ENCODE results near the gene PSMD13. TPM values are rescaled to one million over a fixed set of nuclear protein-coding genes. Genes with fewer than 3 reads are reported as not detected.

PSMD13 gene
- total RNA-seq, 2 experiments from 2014 or later: 220 to 228 TPM

GRCh38 chr11:270451-271318, 33.9 kb downstream of the PSMD13 start:
- Mint-ChIP-seq H3K36me3 (ENCODE audit: low read depth) (no peaks in the 10 kb centered on the region), H3K9me3 (peaks cover 3% of the 10 kb centered on the region), H3K4me3 (no peak overlapping the region), H3K27me3 (no peaks in the 10 kb centered on the region), H3K27ac (peak overlapping the region; percentile 98), H3K4me1 (ENCODE audit: low read depth) (peaks cover 33% of the 10 kb centered on the region)
- ATAC-seq (no peak), DNase-seq (no peak)
- ChIA-PET POLR2A (interaction anchor here (0.7 to 2.2 kb wide), 7 partner anchors 8 to 34 kb away, joined by 3 to 10 read pairs (median 4); partner anchors contain the start of gene PSMD13), CTCF (interaction anchor here (1.0 kb wide), 1 partner anchor 33 kb away, joined by 3 read pairs; no protein-coding TSS in a partner anchor)
- TF ChIP-seq, protein P1, sequence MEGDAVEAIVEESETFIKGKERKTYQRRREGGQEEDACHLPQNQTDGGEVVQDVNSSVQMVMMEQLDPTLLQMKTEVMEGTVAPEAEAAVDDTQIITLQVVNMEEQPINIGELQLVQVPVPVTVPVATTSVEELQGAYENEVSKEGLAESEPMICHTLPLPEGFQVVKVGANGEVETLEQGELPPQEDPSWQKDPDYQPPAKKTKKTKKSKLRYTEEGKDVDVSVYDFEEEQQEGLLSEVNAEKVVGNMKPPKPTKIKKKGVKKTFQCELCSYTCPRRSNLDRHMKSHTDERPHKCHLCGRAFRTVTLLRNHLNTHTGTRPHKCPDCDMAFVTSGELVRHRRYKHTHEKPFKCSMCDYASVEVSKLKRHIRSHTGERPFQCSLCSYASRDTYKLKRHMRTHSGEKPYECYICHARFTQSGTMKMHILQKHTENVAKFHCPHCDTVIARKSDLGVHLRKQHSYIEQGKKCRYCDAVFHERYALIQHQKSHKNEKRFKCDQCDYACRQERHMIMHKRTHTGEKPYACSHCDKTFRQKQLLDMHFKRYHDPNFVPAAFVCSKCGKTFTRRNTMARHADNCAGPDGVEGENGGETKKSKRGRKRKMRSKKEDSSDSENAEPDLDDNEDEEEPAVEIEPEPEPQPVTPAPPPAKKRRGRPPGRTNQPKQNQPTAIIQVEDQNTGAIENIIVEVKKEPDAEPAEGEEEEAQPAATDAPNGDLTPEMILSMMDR (IDR thresholded peaks at IDR 0.05): no peak
- intact Hi-C loops (cut with micrococcal nuclease): no loop called here

GRCh38 chr11:271319-271715, 34.5 kb downstream of the PSMD13 start:
- peaks cover 6% of the 10 kb centered on the region for H3K9me3 Mint-ChIP-seq
- no peaks in the 10 kb centered on the region for H3K27me3 Mint-ChIP-seq
- H3K4me1 Mint-ChIP-seq (ENCODE audit: low read depth): peaks cover 33% of the 10 kb centered on the region
- ChIA-PET POLR2A (interaction anchor here (0.8 to 2.2 kb wide), 7 partner anchors 8 to 34 kb away, joined by 3 to 10 read pairs (median 3); partner anchors contain the start of genes PGGHG and PSMD13), CTCF (interaction anchor here (1.0 kb wide), 1 partner anchor 33 kb away, joined by 3 read pairs; no protein-coding TSS in a partner anchor)
- no peak overlapping the region for H3K4me3 Mint-ChIP-seq
- no peak for ATAC-seq
- TF ChIP-seq, protein P1 (IDR thresholded peaks at IDR 0.05): no peak
- intact Hi-C loops (cut with micrococcal nuclease): no loop called here
- DNase-seq: no peak
- H3K27ac Mint-ChIP-seq: no peak overlapping the region
- peaks cover 3% of the 10 kb centered on the region for H3K36me3 Mint-ChIP-seq (ENCODE audit: low read depth)

DNA sequence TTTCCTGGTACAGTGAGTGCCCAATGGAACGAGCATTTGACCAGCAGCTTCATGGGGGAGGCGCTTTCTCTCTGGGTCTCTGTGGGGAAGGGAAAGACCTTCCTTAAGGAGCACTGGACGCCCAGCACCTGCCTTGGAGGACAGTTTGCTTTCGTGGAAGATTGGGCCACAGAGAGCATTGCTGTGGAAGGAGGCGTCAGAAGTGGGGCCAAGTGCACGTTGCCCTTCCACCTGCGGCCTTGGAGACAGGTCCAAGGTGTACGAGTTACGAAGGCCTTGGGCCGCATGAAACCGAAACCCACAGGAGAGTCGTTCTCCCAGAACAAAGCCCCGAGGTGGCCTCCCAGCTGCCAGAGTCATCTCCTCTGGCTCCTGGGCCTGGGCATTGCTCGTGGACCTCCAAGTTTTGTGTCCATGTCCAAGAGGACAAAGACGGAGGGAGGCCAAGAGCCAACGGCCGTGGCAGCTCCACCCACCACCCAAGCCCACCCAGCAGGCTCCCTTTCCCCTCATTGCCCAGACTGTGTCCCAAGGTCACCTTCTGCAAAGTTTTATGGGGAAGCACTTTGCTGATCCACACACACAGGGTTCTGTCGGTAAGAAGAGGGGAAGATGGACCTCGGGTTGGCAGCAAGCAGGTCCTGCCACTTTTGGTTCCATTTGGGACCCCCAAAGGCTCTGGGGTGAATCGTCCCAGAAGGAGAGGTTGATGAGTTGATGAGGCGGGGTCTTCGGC, 35.6 kb downstream of the PSMD13 start:
- ChIA-PET CTCF (interaction anchor here (0.9 to 1.0 kb wide), 2 partner anchors 34 to 58 kb away, joined by 3 read pairs; no protein-coding TSS in a partner anchor), POLR2A (interaction anchor here (0.8 to 2.2 kb wide), 5 partner anchors 9 to 29 kb away, joined by 3 to 10 read pairs (median 3); partner anchors contain the start of gene PGGHG)
- Mint-ChIP-seq H3K4me1 (ENCODE audit: low read depth) (peaks cover 33% of the 10 kb centered on the region), H3K36me3 (ENCODE audit: low read depth) (peaks cover 10% of the 10 kb centered on the region), H3K4me3 (no peak overlapping the region), H3K27me3 (no peaks in the 10 kb centered on the region), H3K9me3 (peaks cover 10% of the 10 kb centered on the region), H3K27ac (peak overlapping the region; percentile 14)
- intact Hi-C loops (cut with micrococcal nuclease): no loop called here
- TF ChIP-seq, protein P1 (IDR thresholded peaks at IDR 0.05): no peak
- ATAC-seq: no peak
- DNase-seq: no peak

DNA sequence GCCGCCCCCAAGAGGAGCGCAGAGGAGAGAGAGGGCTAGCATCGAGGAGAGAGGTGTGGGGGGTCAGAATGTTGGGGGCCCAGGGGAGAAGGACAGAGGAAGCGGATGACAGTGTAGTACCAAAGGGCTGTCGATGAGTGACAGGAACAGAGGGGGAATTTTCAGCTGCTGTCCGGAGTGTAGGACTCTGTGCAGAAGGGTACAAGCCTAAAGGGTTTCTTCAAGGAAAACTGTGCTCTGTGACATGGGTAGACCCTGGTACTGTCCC, 36.1 kb downstream of the PSMD13 start:
- Mint-ChIP-seq H3K36me3 (ENCODE audit: low read depth) (peaks cover 12% of the 10 kb centered on the region), H3K27ac (no peak overlapping the region), H3K27me3 (no peaks in the 10 kb centered on the region), H3K9me3 (peaks cover 12% of the 10 kb centered on the region), H3K4me1 (ENCODE audit: low read depth) (peaks cover 35% of the 10 kb centered on the region), H3K4me3 (no peak overlapping the region)
- ChIA-PET POLR2A (no interaction called here), CTCF (interaction anchor here (0.9 kb wide), 1 partner anchor 57 kb away, joined by 3 read pairs; no protein-coding TSS in a partner anchor)
- intact Hi-C loops (cut with micrococcal nuclease): no loop called here
- TF ChIP-seq, protein P1 (IDR thresholded peaks at IDR 0.05): no peak
- ATAC-seq (no peak), DNase-seq (no peak)
